MG63 (cell line): ENCODE results near the gene PEAK1. TPM values are rescaled to one million over a fixed set of nuclear protein-coding genes. Genes with fewer than 3 reads are reported as not detected.

Source experiments
- DNase-seq: peaks from one replicate; pipeline ENCODE4 v3.0.0-alpha.2; 2020
- H3K27me3 ChIP-seq: fragments of 250-450 bp; sonication (Bioruptor Pico); 2 replicates; pipeline ENCODE4 v1.5.1; 2020; ENCODE audit warnings: mild to moderate bottlenecking, moderate library complexity
- H3K36me3 ChIP-seq: fragments of 250-450 bp; sonication (Bioruptor Pico); 2 replicates; pipeline ENCODE4 v1.5.1; 2020; ENCODE audit warnings: mild to moderate bottlenecking, moderate library complexity
- H3K4me3 ChIP-seq: fragments of 250-450 bp; sonication (Bioruptor Pico); 2 replicates; pipeline ENCODE4 v1.5.1; 2020; ENCODE audit warnings: mild to moderate bottlenecking, moderate library complexity
- H3K9me3 ChIP-seq: fragments of 250-450 bp; sonication (Bioruptor Pico); 2 replicates; pipeline ENCODE4 v1.5.1; 2020; ENCODE audit warnings: mild to moderate bottlenecking, moderate library complexity
- total RNA-seq: library from RNA; depleted of rRNA; stranded (reverse); fragments of >200 nt; shearing (Covaris generic); gene quantifications from 2 replicates; pipeline ENCODE4 v1.2.3, GENCODE V29; 2014; ENCODE audit warnings: low replicate concordance

Gene PEAK1
- total RNA-seq, 1 experiment from 2014 or later = 22.3 TPM

- DNase-seq = no peak
- Histone ChIP-seq H3K27me3 (no peaks in the 10 kb centered on the region), H3K9me3 (no peaks in the 10 kb centered on the region), H3K36me3 (peaks cover 18% of the 10 kb centered on the region), H3K4me3 (no peak overlapping the region)
Observed at GRCh38 chr15:77251662-77252061, 168.2 kb downstream of the PEAK1 start.

GRCh38 chr15:77247116-77247515, 172.8 kb downstream of the PEAK1 start:
- no peak for DNase-seq
- H3K27me3 ChIP-seq = no peaks in the 10 kb centered on the region
- H3K36me3 ChIP-seq = peaks cover 11% of the 10 kb centered on the region
- no peaks in the 10 kb centered on the region for H3K9me3 ChIP-seq
- H3K4me3 ChIP-seq = no peak overlapping the region

GRCh38 chr15:77243716-77244401, 176.0 kb downstream of the PEAK1 start:
- DNase-seq = no peak
- Histone ChIP-seq H3K27me3 (no peaks in the 10 kb centered on the region), H3K9me3 (no peaks in the 10 kb centered on the region), H3K36me3 (peaks cover 2% of the 10 kb centered on the region), H3K4me3 (no peak overlapping the region)

- H3K4me3 ChIP-seq = no peak overlapping the region
- H3K27me3 ChIP-seq = no peaks in the 10 kb centered on the region
- H3K9me3 ChIP-seq = no peaks in the 10 kb centered on the region
- DNase-seq = no peak
- peaks cover 2% of the 10 kb centered on the region; the same call in 1 of the 2 replicates for H3K36me3 ChIP-seq
Observed at GRCh38 chr15:77243135-77243534, 176.8 kb downstream of the PEAK1 start.

- Histone ChIP-seq H3K27me3 (no peaks in the 10 kb centered on the region), H3K4me3 (no peak overlapping the region), H3K9me3 (no peaks in the 10 kb centered on the region), H3K36me3 (peaks cover 17% of the 10 kb centered on the region)
- no peak for DNase-seq
Observed at GRCh38 chr15:77239882-77240608, 179.9 kb downstream of the PEAK1 start.

- DNase-seq = no peak
- Histone ChIP-seq H3K36me3 (peaks cover 17% of the 10 kb centered on the region), H3K9me3 (no peaks in the 10 kb centered on the region), H3K4me3 (no peak overlapping the region), H3K27me3 (no peaks in the 10 kb centered on the region)
Observed at GRCh38 chr15:77235566-77235965, 184.3 kb downstream of the PEAK1 start.

GRCh38 chr15:77228828-77229227, 191.1 kb downstream of the PEAK1 start:
- DNase-seq = no peak
- no peaks in the 10 kb centered on the region for H3K9me3 ChIP-seq
- H3K36me3 ChIP-seq = no peaks in the 10 kb centered on the region
- no peak overlapping the region for H3K4me3 ChIP-seq
- H3K27me3 ChIP-seq = no peaks in the 10 kb centered on the region

GRCh38 chr15:77226652-77227051, 193.3 kb downstream of the PEAK1 start:
- DNase-seq = no peak
- Histone ChIP-seq H3K4me3 (no peak overlapping the region), H3K36me3 (no peaks in the 10 kb centered on the region), H3K9me3 (no peaks in the 10 kb centered on the region), H3K27me3 (no peaks in the 10 kb centered on the region)

- DNase-seq = no peak
Observed at GRCh38 chr15:77225646-77226045, 194.3 kb downstream of the PEAK1 start.

GRCh38 chr15:77225088-77225487, 194.8 kb downstream of the PEAK1 start:
- H3K36me3 ChIP-seq = no peaks in the 10 kb centered on the region
- H3K4me3 ChIP-seq = no peak overlapping the region
- no peaks in the 10 kb centered on the region for H3K27me3 ChIP-seq
- H3K9me3 ChIP-seq = no peaks in the 10 kb centered on the region
- no peak for DNase-seq

More at GRCh38 chr15:77225646-77226045, 194.3 kb downstream of the PEAK1 start:
- Histone ChIP-seq H3K4me3 (no peak overlapping the region), H3K36me3 (no peaks in the 10 kb centered on the region), H3K27me3 (no peaks in the 10 kb centered on the region), H3K9me3 (no peaks in the 10 kb centered on the region)

- Histone ChIP-seq H3K27me3 (no peaks in the 10 kb centered on the region), H3K4me3 (no peak overlapping the region), H3K36me3 (no peaks in the 10 kb centered on the region), H3K9me3 (no peaks in the 10 kb centered on the region)
- no peak for DNase-seq
Observed at GRCh38 chr15:77224352-77224751, 195.6 kb downstream of the PEAK1 start.

GRCh38 chr15:77221708-77222107, 198.2 kb downstream of the PEAK1 start:
- Histone ChIP-seq H3K9me3 (no peaks in the 10 kb centered on the region), H3K36me3 (no peaks in the 10 kb centered on the region; the same call in 1 of the 2 replicates), H3K4me3 (no peak overlapping the region), H3K27me3 (no peaks in the 10 kb centered on the region)
- no peak for DNase-seq

- H3K4me3 ChIP-seq = no peak overlapping the region
- no peaks in the 10 kb centered on the region for H3K27me3 ChIP-seq
- no peaks in the 10 kb centered on the region for H3K9me3 ChIP-seq
- DNase-seq = no peak
- H3K36me3 ChIP-seq = peaks cover under 1% of the 10 kb centered on the region; the same call in 1 of the 2 replicates
Observed at GRCh38 chr15:77221174-77221573, 198.7 kb downstream of the PEAK1 start.

GRCh38 chr15:77219841-77220240, 200.1 kb downstream of the PEAK1 start:
- H3K27me3 ChIP-seq = no peaks in the 10 kb centered on the region
- peaks cover 3% of the 10 kb centered on the region; the same call in 1 of the 2 replicates for H3K36me3 ChIP-seq
- H3K4me3 ChIP-seq = no peak overlapping the region
- DNase-seq = no peak
- H3K9me3 ChIP-seq = no peaks in the 10 kb centered on the region

GRCh38 chr15:77209221-77209620, 210.7 kb downstream of the PEAK1 start:
- no peak for DNase-seq
- Histone ChIP-seq H3K27me3 (no peaks in the 10 kb centered on the region), H3K4me3 (no peak overlapping the region), H3K9me3 (peaks cover 8% of the 10 kb centered on the region), H3K36me3 (peaks cover 27% of the 10 kb centered on the region)

GRCh38 chr15:77208241-77208640, 211.7 kb downstream of the PEAK1 start:
- Histone ChIP-seq H3K36me3 (peaks cover 27% of the 10 kb centered on the region), H3K9me3 (peaks cover 8% of the 10 kb centered on the region), H3K27me3 (no peaks in the 10 kb centered on the region), H3K4me3 (no peak overlapping the region)
- no peak for DNase-seq

GRCh38 chr15:77201665-77202064, 218.2 kb downstream of the PEAK1 start:
- H3K9me3 ChIP-seq = 0 out of 2 replicates have a peak, but pooled peaks cover 5% of the 10 kb centered on the region
- no peak for DNase-seq
- no peak overlapping the region for H3K4me3 ChIP-seq
- peaks cover 13% of the 10 kb centered on the region for H3K36me3 ChIP-seq
- no peaks in the 10 kb centered on the region for H3K27me3 ChIP-seq

- no peak overlapping the region for H3K4me3 ChIP-seq
- H3K9me3 ChIP-seq = 0 out of 2 replicates have a peak, but pooled peaks cover 5% of the 10 kb centered on the region
- no peak for DNase-seq
- no peaks in the 10 kb centered on the region for H3K27me3 ChIP-seq
- H3K36me3 ChIP-seq = peaks cover 13% of the 10 kb centered on the region
Observed at GRCh38 chr15:77196381-77196780, 223.5 kb downstream of the PEAK1 start.
